Mucosa of descending colon (tissue), 3 donors: Measurements from ENCODE around the gene PHKB. TPM values are rescaled to one million over a fixed set of nuclear protein-coding genes. Genes with fewer than 3 reads are reported as not detected.

ENCODE experiments used
- ATAC-seq: fragments of 200-7000 bp; cut with Tn5 transposase; one replicate; pipeline ENCODE4 v1.9.1; 2020; ENCODE audit warnings: mild to moderate bottlenecking, moderate library complexity
- DNase-seq, 3 donors: peaks; one replicate each; pipeline ENCODE4 v3.0.0-alpha.2; 2020
- H3K36me3 ChIP-seq: fragments of 200-600 bp; one replicate; pipeline ENCODE4 v1.8.0; 2021; ENCODE audit warnings: low read depth, mild to moderate bottlenecking
- H3K4me1 ChIP-seq: fragments of 200-600 bp; one replicate; pipeline ENCODE4 v1.8.0; 2021; ENCODE audit warnings: low read depth, mild to moderate bottlenecking
- H3K4me3 ChIP-seq: fragments of 200-600 bp; one replicate; pipeline ENCODE4 v1.8.0; 2021; ENCODE audit warnings: mild to moderate bottlenecking
- H3K9me3 ChIP-seq: fragments of 200-600 bp; one replicate; pipeline ENCODE4 v1.8.0; 2021; ENCODE audit warnings: mild to moderate bottlenecking
- CTCF ChIP-seq: fragments of 200-600 bp; IDR thresholded peaks from one replicate; pipeline ENCODE4 v1.8.0; 2022; ENCODE audit warnings: antibody characterized with exemption, mild to moderate bottlenecking
- intact Hi-C, 2 donors: fragments of 100-400 bp; cut with DNase I in 1 of 2; cut with micrococcal nuclease in 1 of 2; formaldehyde crosslinking; loops; one replicate each; pipeline versions ENCODE4 v1.11.0 to v1.11.1; 2022; cut with DNase I, micrococcal nuclease
- total RNA-seq, 3 donors: library from RNA; stranded (reverse); fragmentation: NEBNext Ultra II Directional in 2 of 3; extraction: Animal tissue kit (Norgen Biotek cat#: 25700) in 2 of 3; gene quantifications; one replicate each; pipeline versions ENCODE4 v1.2.1 to v1.2.4, GENCODE V29; 2021 to 2023
- donor health status: DM: no; HTN: no; CAD: no; lungs with moderate emphysema.
- donor health status: DM: no; HTN: no; CAD: no.
- donor health status: DM: no; HTN: yes; CAD: no.

PHKB gene
- total RNA-seq, 3 donors from 2014 or later = 67.8 to 101 (median 81.4) TPM

DNA sequence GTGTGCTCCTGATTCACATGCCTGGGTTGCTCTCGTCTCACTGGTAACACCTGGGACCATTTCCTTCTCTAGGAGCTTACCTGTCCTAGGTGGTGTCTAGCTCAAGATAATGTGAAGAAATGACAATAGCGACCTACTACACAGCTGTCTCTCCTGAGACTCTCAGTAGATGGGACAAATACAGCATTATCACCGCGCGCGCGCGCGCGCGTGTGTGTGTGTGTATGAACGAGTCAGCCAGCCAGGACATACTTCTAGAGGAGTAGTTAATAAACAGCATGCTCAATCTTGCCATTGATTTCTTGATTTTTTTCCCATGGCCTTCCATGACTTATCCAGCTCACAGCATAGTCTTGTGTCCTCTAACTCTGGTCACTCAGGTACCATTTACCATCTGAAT is 268.6 kb downstream of the PHKB start:
- no peak for TF ChIP-seq CTCF
- DNase-seq (no peak), ATAC-seq (no peak)
- Histone ChIP-seq H3K9me3 (no peaks in the 10 kb centered on the region), H3K36me3 (no peaks in the 10 kb centered on the region), H3K4me1 (no peaks in the 10 kb centered on the region), H3K4me3 (no peak overlapping the region)
- intact Hi-C loops = no loop called here

- DNase-seq = no peak
- intact Hi-C loops = no loop called here
- no peak for ATAC-seq
- Histone ChIP-seq H3K36me3 (no peaks in the 10 kb centered on the region), H3K9me3 (no peaks in the 10 kb centered on the region), H3K4me3 (no peak overlapping the region), H3K4me1 (no peaks in the 10 kb centered on the region)
- TF ChIP-seq CTCF = no peak
Observed at GRCh38 chr16:47731252-47731651, 270.1 kb downstream of the PHKB start.

GRCh38 chr16:47732122-47732521 is 271.0 kb downstream of the PHKB start:
- intact Hi-C loops = no loop called here
- H3K36me3 ChIP-seq = no peaks in the 10 kb centered on the region

DNA sequence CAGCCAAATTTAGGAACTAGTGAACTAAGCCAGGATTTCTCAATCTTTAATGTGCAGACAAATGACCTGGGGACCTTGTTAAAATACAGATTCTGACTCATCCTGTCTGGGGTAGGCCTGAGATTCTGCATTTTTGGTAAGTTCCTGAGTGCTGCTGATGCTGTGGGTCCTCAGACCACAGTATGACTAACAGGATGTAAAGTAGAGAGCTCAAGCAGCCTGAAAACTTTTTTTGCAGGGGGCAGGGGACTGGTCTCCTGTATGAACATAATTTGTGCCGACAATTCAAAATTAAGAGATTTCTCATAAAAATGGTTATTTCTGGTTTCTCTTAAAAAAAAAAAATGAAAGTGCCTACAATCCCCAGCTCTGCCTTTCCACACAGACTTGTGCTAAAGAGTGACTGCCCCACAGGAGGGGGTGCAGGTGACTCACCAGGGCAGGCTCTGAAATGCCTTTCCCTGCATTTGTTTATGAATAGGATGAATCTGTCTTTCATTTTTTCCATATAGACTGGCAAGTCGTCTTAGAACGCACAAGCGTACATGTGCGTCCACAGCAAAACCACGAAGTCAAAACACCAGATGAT is 271.5 kb downstream of the PHKB start:
- Histone ChIP-seq H3K4me3 (no peak overlapping the region), H3K36me3 (no peaks in the 10 kb centered on the region), H3K9me3 (no peaks in the 10 kb centered on the region), H3K4me1 (no peaks in the 10 kb centered on the region)
- intact Hi-C loops = no loop called here
- ATAC-seq = no peak
- DNase-seq = no peak
- no peak for TF ChIP-seq CTCF

More at GRCh38 chr16:47732122-47732521, 271.0 kb downstream of the PHKB start:
- no peak for ATAC-seq
- no peak for DNase-seq
- no peak for TF ChIP-seq CTCF
- no peaks in the 10 kb centered on the region for H3K4me1 ChIP-seq
- H3K4me3 ChIP-seq = no peak overlapping the region
- H3K9me3 ChIP-seq = no peaks in the 10 kb centered on the region

DNA sequence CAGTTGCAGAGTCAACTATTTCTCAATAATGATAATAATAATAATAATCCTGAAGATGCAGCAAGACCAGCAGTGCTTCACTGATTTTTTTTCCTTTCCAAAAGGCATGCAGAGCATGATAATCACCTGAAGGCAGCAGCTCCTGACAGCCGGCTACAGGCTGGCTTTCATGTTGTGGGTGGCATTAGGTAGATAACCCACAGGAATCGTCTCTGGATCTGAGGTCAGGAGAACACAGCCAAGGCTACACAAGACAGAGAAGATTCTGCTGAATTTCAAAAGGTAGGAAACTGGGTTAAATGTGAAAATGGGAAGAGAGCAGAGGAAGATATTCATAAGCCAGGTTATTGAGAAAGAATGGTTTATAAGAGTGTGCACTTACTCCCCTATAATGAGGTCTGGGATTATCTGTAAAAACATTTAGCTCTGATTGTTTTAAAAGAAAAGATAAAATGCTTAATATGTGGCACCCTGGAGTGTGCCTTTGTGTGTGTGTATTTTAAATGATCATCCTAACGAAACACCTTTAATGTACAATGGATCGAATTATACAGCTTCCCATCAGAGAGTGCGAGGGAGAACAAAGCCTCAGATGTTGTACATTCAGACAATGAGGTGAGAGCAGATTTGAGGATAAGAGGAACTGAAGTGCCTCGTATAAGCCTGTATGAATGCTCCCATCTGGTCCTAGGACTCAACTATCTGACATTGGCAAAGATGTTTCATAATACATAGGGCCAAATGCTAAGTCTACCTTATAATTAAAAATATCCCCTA is 273.1 kb downstream of the PHKB start:
- intact Hi-C loops = no loop called here
- no peaks in the 10 kb centered on the region for H3K36me3 ChIP-seq
- H3K9me3 ChIP-seq = no peaks in the 10 kb centered on the region
- DNase-seq (no peak), ATAC-seq (no peak)
- no peaks in the 10 kb centered on the region for H3K4me1 ChIP-seq
- H3K4me3 ChIP-seq = no peak overlapping the region
- no peak for TF ChIP-seq CTCF
